Activated CD8-positive, alpha-beta T cell treated with anti-CD3 and anti-CD28 coated beads for 36 hours (primary cell): ENCODE results near the gene BMPER. TPM values are rescaled to one million over a fixed set of nuclear protein-coding genes. Genes with fewer than 3 reads are reported as not detected.
"Not testable (repeated sequence)": the region's sequence is repeated elsewhere in the genome, so short reads cannot be mapped to it uniquely, and the experiment has no call there.

Experiments used
- ATAC-seq: fragments of 200-7000 bp; cut with Tn5 transposase; one replicate; pipeline ENCODE4 v1.10.0; 2021; ENCODE audit warnings: mild to moderate bottlenecking, moderate library complexity
- CTCF ChIA-PET: fragments of 350-600 bp; sonication (Branson Sonifier 250); formaldehyde crosslinking; loops from one replicate; lab custom pipeline; 2021; ENCODE audit warnings: antibody characterized with exemption; lab: Charles Lee
- POLR2A ChIA-PET: fragments of 350-600 bp; sonication (Branson Sonifier 250); formaldehyde crosslinking; loops from one replicate; lab custom pipeline; 2021; ENCODE audit warnings: antibody characterized with exemption; lab: Charles Lee
- DNase-seq: peaks from one replicate; pipeline ENCODE4 v3.0.0-alpha.2; 2020
- H3K27ac Mint-ChIP-seq: one replicate; pipeline ENCODE4 v1.8.0; 2021; ENCODE audit warnings: mild to moderate bottlenecking, mixed read lengths
- H3K27me3 Mint-ChIP-seq: one replicate; pipeline ENCODE4 v1.8.0; 2021; ENCODE audit warnings: mixed read lengths
- H3K36me3 Mint-ChIP-seq: one replicate; pipeline ENCODE4 v1.8.0; 2021; ENCODE audit warnings: low read depth, mixed read lengths
- H3K4me1 Mint-ChIP-seq: one replicate; pipeline ENCODE4 v1.8.0; 2021; ENCODE audit warnings: low read depth, mixed read lengths
- H3K4me3 Mint-ChIP-seq: one replicate; pipeline ENCODE4 v1.8.0; 2021; ENCODE audit warnings: mild to moderate bottlenecking, moderate library complexity, mixed read lengths
- H3K9me3 Mint-ChIP-seq: one replicate; pipeline ENCODE4 v1.8.0; 2021; ENCODE audit warnings: mixed read lengths
- intact Hi-C: fragments of 100-400 bp; cut with micrococcal nuclease; formaldehyde crosslinking; loops from one replicate; pipeline ENCODE4 v1.10.0; 2022
- total RNA-seq, 2 experiments: library from RNA; stranded (reverse); gene quantifications; one replicate each; pipeline ENCODE4 v1.2.3, GENCODE V29; 2021
- TF ChIP-seq, protein P1 (sequence below): fragments of 200-600 bp; IDR thresholded peaks from one replicate; pipeline ENCODE4 v1.8.0; 2022; ENCODE audit warnings: antibody characterized with exemption, mild to moderate bottlenecking

BMPER gene
- total RNA-seq, 2 experiments from 2014 or later: not detected

- DNase-seq: no peak
- TF ChIP-seq, protein P1, sequence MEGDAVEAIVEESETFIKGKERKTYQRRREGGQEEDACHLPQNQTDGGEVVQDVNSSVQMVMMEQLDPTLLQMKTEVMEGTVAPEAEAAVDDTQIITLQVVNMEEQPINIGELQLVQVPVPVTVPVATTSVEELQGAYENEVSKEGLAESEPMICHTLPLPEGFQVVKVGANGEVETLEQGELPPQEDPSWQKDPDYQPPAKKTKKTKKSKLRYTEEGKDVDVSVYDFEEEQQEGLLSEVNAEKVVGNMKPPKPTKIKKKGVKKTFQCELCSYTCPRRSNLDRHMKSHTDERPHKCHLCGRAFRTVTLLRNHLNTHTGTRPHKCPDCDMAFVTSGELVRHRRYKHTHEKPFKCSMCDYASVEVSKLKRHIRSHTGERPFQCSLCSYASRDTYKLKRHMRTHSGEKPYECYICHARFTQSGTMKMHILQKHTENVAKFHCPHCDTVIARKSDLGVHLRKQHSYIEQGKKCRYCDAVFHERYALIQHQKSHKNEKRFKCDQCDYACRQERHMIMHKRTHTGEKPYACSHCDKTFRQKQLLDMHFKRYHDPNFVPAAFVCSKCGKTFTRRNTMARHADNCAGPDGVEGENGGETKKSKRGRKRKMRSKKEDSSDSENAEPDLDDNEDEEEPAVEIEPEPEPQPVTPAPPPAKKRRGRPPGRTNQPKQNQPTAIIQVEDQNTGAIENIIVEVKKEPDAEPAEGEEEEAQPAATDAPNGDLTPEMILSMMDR: no peak
- ChIA-PET CTCF (interaction anchor here (1.5 kb wide), 1 partner anchor 32 kb away, joined by 4 read pairs; no protein-coding TSS in a partner anchor), POLR2A (no interaction called here)
- intact Hi-C loops: no loop called here
- H3K27me3 Mint-ChIP-seq: no peaks in the 10 kb centered on the region
- H3K36me3 Mint-ChIP-seq: no peaks in the 10 kb centered on the region
- no peak overlapping the region for H3K4me3 Mint-ChIP-seq
- peaks cover 2% of the 10 kb centered on the region for H3K9me3 Mint-ChIP-seq
- H3K4me1 Mint-ChIP-seq: no peaks in the 10 kb centered on the region
- no peak for ATAC-seq
- no peak overlapping the region for H3K27ac Mint-ChIP-seq
Measured at GRCh38 chr7:34165927-34166550, 260.7 kb downstream of the BMPER start.

- Mint-ChIP-seq H3K9me3 (peaks cover 2% of the 10 kb centered on the region), H3K27me3 (no peaks in the 10 kb centered on the region), H3K36me3 (no peaks in the 10 kb centered on the region), H3K4me1 (no peaks in the 10 kb centered on the region), H3K4me3 (no peak overlapping the region), H3K27ac (no peak overlapping the region)
- DNase-seq (no peak), ATAC-seq (no peak)
- intact Hi-C loops: no loop called here
- ChIA-PET CTCF (no interaction called here), POLR2A (interaction anchor here (0.6 kb wide), 1 partner anchor 96 kb away, joined by 3 read pairs; no protein-coding TSS in a partner anchor)
- TF ChIP-seq, protein P1: no peak
Measured at GRCh38 chr7:34168013-34168412, 262.7 kb downstream of the BMPER start.

GRCh38 chr7:34174688-34175616, 269.6 kb downstream of the BMPER start:
- H3K27me3 Mint-ChIP-seq, H3K36me3 Mint-ChIP-seq, POLR2A ChIA-PET, DNase-seq, H3K27ac Mint-ChIP-seq, H3K4me3 Mint-ChIP-seq, CTCF ChIA-PET, ATAC-seq, H3K4me1 Mint-ChIP-seq, H3K9me3 Mint-ChIP-seq, intact Hi-C loops: not testable (repeated sequence)

- H3K4me3 Mint-ChIP-seq: no peak overlapping the region
- ChIA-PET POLR2A (no interaction called here), CTCF (no interaction called here)
- no peak overlapping the region for H3K27ac Mint-ChIP-seq
- peaks cover 6% of the 10 kb centered on the region for H3K9me3 Mint-ChIP-seq
- H3K4me1 Mint-ChIP-seq: no peaks in the 10 kb centered on the region
- intact Hi-C loops: no loop called here
- TF ChIP-seq, protein P1: no peak
- H3K36me3 Mint-ChIP-seq: no peaks in the 10 kb centered on the region
- ATAC-seq (no peak), DNase-seq (no peak)
- no peaks in the 10 kb centered on the region for H3K27me3 Mint-ChIP-seq
Measured at GRCh38 chr7:34175837-34176236, 270.5 kb downstream of the BMPER start.

DNA sequence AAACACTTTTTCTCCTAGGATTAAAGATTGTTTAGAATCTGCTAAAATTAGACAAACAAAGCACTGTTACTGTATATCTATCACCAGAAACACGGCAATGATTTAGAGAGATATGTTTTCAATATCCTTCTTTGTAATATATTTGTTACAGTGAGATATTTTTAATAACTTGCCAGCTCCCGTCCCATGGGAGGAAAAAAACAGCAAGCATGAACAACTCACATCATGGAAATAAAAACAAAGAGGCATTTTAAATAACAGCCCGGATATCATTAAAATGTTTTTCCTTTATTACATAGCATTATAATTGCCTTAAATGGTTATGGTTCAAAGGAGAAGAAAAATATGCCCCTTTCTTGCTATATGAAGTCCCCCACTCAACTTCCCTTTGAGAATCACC, 272.1 kb downstream of the BMPER start:
- H3K36me3 Mint-ChIP-seq: no peaks in the 10 kb centered on the region
- peaks cover 6% of the 10 kb centered on the region for H3K9me3 Mint-ChIP-seq
- intact Hi-C loops: no loop called here
- ChIA-PET CTCF (no interaction called here), POLR2A (no interaction called here)
- ATAC-seq (no peak), DNase-seq (no peak)
- TF ChIP-seq, protein P1: no peak
- H3K4me3 Mint-ChIP-seq: no peak overlapping the region
- H3K4me1 Mint-ChIP-seq: no peaks in the 10 kb centered on the region
- no peaks in the 10 kb centered on the region for H3K27me3 Mint-ChIP-seq
- no peak overlapping the region for H3K27ac Mint-ChIP-seq
